ENCODE measurements around the gene ACADSB.

Gene ACADSB

GRCh38 chr10:123074215-123074614, 65.4 kb downstream of the ACADSB start:
- H3K9me3 ChIP-seq (ENCODE audit: control insufficient read depth, low read length): no peaks in the 10 kb centered on the region
- H3K4me3 ChIP-seq (ENCODE audit: extremely low read depth, insufficient read depth, low read length, poor library complexity, severe bottlenecking): no peak overlapping the region
- H3K4me1 ChIP-seq (ENCODE audit: control insufficient read depth, insufficient read depth, low read length, poor library complexity, severe bottlenecking): no peaks in the 10 kb centered on the region
- WGBS, 2 experiments (ENCODE audit: insufficient coverage in 2 of 2): 84 to 88% methylated on average over 4 to 5 of the region's 5 CpGs
- H3K36me3 ChIP-seq (ENCODE audit: control insufficient read depth, insufficient read depth, low read length): no peaks in the 10 kb centered on the region
- H3K27ac ChIP-seq (ENCODE audit: low read depth, low read length, severe bottlenecking): no peak overlapping the region

- Histone ChIP-seq H3K9me3 (ENCODE audit: control insufficient read depth, low read length) (no peaks in the 10 kb centered on the region), H3K4me1 (ENCODE audit: control insufficient read depth, insufficient read depth, low read length, poor library complexity, severe bottlenecking) (no peaks in the 10 kb centered on the region), H3K4me3 (ENCODE audit: extremely low read depth, insufficient read depth, low read length, poor library complexity, severe bottlenecking) (no peak overlapping the region), H3K27ac (ENCODE audit: low read depth, low read length, severe bottlenecking) (no peak overlapping the region), H3K36me3 (ENCODE audit: control insufficient read depth, insufficient read depth, low read length) (no peaks in the 10 kb centered on the region)
- 68 to 73% methylated on average over 7 of the region's 7 CpGs for WGBS, 2 experiments (ENCODE audit: insufficient coverage in 2 of 2)
These were observed 73.1 kb downstream of the ACADSB start for GRCh38 chr10:123081896-123082295.

GRCh38 chr10:123083811-123084210, 75.0 kb downstream of the ACADSB start:
- no peak overlapping the region for H3K4me3 ChIP-seq (ENCODE audit: extremely low read depth, insufficient read depth, low read length, poor library complexity, severe bottlenecking)
- 86 to 88% methylated on average over 6 of the region's 6 CpGs for WGBS, 2 experiments (ENCODE audit: insufficient coverage in 2 of 2)
- no peak overlapping the region for H3K27ac ChIP-seq (ENCODE audit: low read depth, low read length, severe bottlenecking)
- no peaks in the 10 kb centered on the region for H3K4me1 ChIP-seq (ENCODE audit: control insufficient read depth, insufficient read depth, low read length, poor library complexity, severe bottlenecking)
- H3K9me3 ChIP-seq (ENCODE audit: control insufficient read depth, low read length): no peaks in the 10 kb centered on the region
- H3K36me3 ChIP-seq (ENCODE audit: control insufficient read depth, insufficient read depth, low read length): no peaks in the 10 kb centered on the region

GRCh38 chr10:123086281-123086680, 77.5 kb downstream of the ACADSB start:
- no peaks in the 10 kb centered on the region for H3K9me3 ChIP-seq (ENCODE audit: control insufficient read depth, low read length)
- H3K4me3 ChIP-seq (ENCODE audit: extremely low read depth, insufficient read depth, low read length, poor library complexity, severe bottlenecking): no peak overlapping the region
- no peaks in the 10 kb centered on the region for H3K36me3 ChIP-seq (ENCODE audit: control insufficient read depth, insufficient read depth, low read length)
- no peak overlapping the region for H3K27ac ChIP-seq (ENCODE audit: low read depth, low read length, severe bottlenecking)
- no peaks in the 10 kb centered on the region for H3K4me1 ChIP-seq (ENCODE audit: control insufficient read depth, insufficient read depth, low read length, poor library complexity, severe bottlenecking)
- WGBS, 2 experiments (ENCODE audit: insufficient coverage in 2 of 2): 77 to 89% methylated on average over 7 of the region's 7 CpGs

GRCh38 chr10:123087348-123087747, 78.5 kb downstream of the ACADSB start:
- H3K9me3 ChIP-seq (ENCODE audit: control insufficient read depth, low read length): no peaks in the 10 kb centered on the region
- H3K27ac ChIP-seq (ENCODE audit: low read depth, low read length, severe bottlenecking): no peak overlapping the region
- no CpG with 5 or more reads among the region's 4 CpGs for WGBS, 2 experiments (ENCODE audit: insufficient coverage in 2 of 2)
- no peaks in the 10 kb centered on the region for H3K36me3 ChIP-seq (ENCODE audit: control insufficient read depth, insufficient read depth, low read length)
- no peak overlapping the region for H3K4me3 ChIP-seq (ENCODE audit: extremely low read depth, insufficient read depth, low read length, poor library complexity, severe bottlenecking)
- no peaks in the 10 kb centered on the region for H3K4me1 ChIP-seq (ENCODE audit: control insufficient read depth, insufficient read depth, low read length, poor library complexity, severe bottlenecking)

- no peaks in the 10 kb centered on the region for H3K4me1 ChIP-seq (ENCODE audit: control insufficient read depth, insufficient read depth, low read length, poor library complexity, severe bottlenecking)
- WGBS, 2 experiments (ENCODE audit: insufficient coverage in 2 of 2): 92 to 100% methylated on average over 1 to 2 of the region's 3 CpGs
- H3K36me3 ChIP-seq (ENCODE audit: control insufficient read depth, insufficient read depth, low read length): no peaks in the 10 kb centered on the region
These were observed 79.0 kb downstream of the ACADSB start for GRCh38 chr10:123087786-123088185.

GRCh38 chr10:123092635-123093414, 84.0 kb downstream of the ACADSB start:
- no peaks in the 10 kb centered on the region for H3K36me3 ChIP-seq (ENCODE audit: control insufficient read depth, insufficient read depth, low read length)
- no peaks in the 10 kb centered on the region for H3K4me1 ChIP-seq (ENCODE audit: control insufficient read depth, insufficient read depth, low read length, poor library complexity, severe bottlenecking)
- no peak overlapping the region for H3K4me3 ChIP-seq (ENCODE audit: extremely low read depth, insufficient read depth, low read length, poor library complexity, severe bottlenecking)
- H3K27ac ChIP-seq (ENCODE audit: low read depth, low read length, severe bottlenecking): no peak overlapping the region
- H3K9me3 ChIP-seq (ENCODE audit: control insufficient read depth, low read length): no peaks in the 10 kb centered on the region
- WGBS, 2 experiments (ENCODE audit: insufficient coverage in 2 of 2): 87% methylated on average over 4 to 6 of the region's 14 CpGs

More at GRCh38 chr10:123087786-123088185, 79.0 kb downstream of the ACADSB start:
- no peak overlapping the region for H3K27ac ChIP-seq (ENCODE audit: low read depth, low read length, severe bottlenecking)
- no peaks in the 10 kb centered on the region for H3K9me3 ChIP-seq (ENCODE audit: control insufficient read depth, low read length)
- H3K4me3 ChIP-seq (ENCODE audit: extremely low read depth, insufficient read depth, low read length, poor library complexity, severe bottlenecking): no peak overlapping the region

- no peaks in the 10 kb centered on the region for H3K4me1 ChIP-seq (ENCODE audit: control insufficient read depth, insufficient read depth, low read length, poor library complexity, severe bottlenecking)
- no peak overlapping the region for H3K4me3 ChIP-seq (ENCODE audit: extremely low read depth, insufficient read depth, low read length, poor library complexity, severe bottlenecking)
- no peaks in the 10 kb centered on the region for H3K9me3 ChIP-seq (ENCODE audit: control insufficient read depth, low read length)
- no peaks in the 10 kb centered on the region for H3K36me3 ChIP-seq (ENCODE audit: control insufficient read depth, insufficient read depth, low read length)
- H3K27ac ChIP-seq (ENCODE audit: low read depth, low read length, severe bottlenecking): no peak overlapping the region
- WGBS, 2 experiments (ENCODE audit: insufficient coverage in 2 of 2): 89% methylated on average over 4 of the region's 4 CpGs; no CpG with 5 or more reads in 1 of the 2 experiments
These were observed 84.7 kb downstream of the ACADSB start for GRCh38 chr10:123093489-123093888.

- Histone ChIP-seq H3K9me3 (ENCODE audit: control insufficient read depth, low read length) (no peaks in the 10 kb centered on the region), H3K36me3 (ENCODE audit: control insufficient read depth, insufficient read depth, low read length) (no peaks in the 10 kb centered on the region), H3K4me3 (ENCODE audit: extremely low read depth, insufficient read depth, low read length, poor library complexity, severe bottlenecking) (no peak overlapping the region), H3K27ac (ENCODE audit: low read depth, low read length, severe bottlenecking) (no peak overlapping the region), H3K4me1 (ENCODE audit: control insufficient read depth, insufficient read depth, low read length, poor library complexity, severe bottlenecking) (no peaks in the 10 kb centered on the region)
- WGBS, 2 experiments (ENCODE audit: insufficient coverage in 2 of 2): 85 to 100% methylated on average over 2 to 3 of the region's 5 CpGs
These were observed 87.6 kb downstream of the ACADSB start for GRCh38 chr10:123096452-123096851.

- 96 to 100% methylated on average over 5 to 7 of the region's 7 CpGs for WGBS, 2 experiments (ENCODE audit: insufficient coverage in 2 of 2)
These were observed 88.2 kb downstream of the ACADSB start for GRCh38 chr10:123097039-123097438.

GRCh38 chr10:123100030-123100762, 91.4 kb downstream of the ACADSB start:
- H3K9me3 ChIP-seq (ENCODE audit: control insufficient read depth, low read length): no peaks in the 10 kb centered on the region
- no peak overlapping the region for H3K4me3 ChIP-seq (ENCODE audit: extremely low read depth, insufficient read depth, low read length, poor library complexity, severe bottlenecking)
- WGBS, 2 experiments (ENCODE audit: insufficient coverage in 2 of 2): 89 to 91% methylated on average over 3 to 4 of the region's 7 CpGs
- H3K4me1 ChIP-seq (ENCODE audit: control insufficient read depth, insufficient read depth, low read length, poor library complexity, severe bottlenecking): no peaks in the 10 kb centered on the region
- no peak overlapping the region for H3K27ac ChIP-seq (ENCODE audit: low read depth, low read length, severe bottlenecking)
- H3K36me3 ChIP-seq (ENCODE audit: control insufficient read depth, insufficient read depth, low read length): no peaks in the 10 kb centered on the region

More at GRCh38 chr10:123097039-123097438, 88.2 kb downstream of the ACADSB start:
- Histone ChIP-seq H3K4me1 (ENCODE audit: control insufficient read depth, insufficient read depth, low read length, poor library complexity, severe bottlenecking) (no peaks in the 10 kb centered on the region), H3K27ac (ENCODE audit: low read depth, low read length, severe bottlenecking) (no peak overlapping the region), H3K36me3 (ENCODE audit: control insufficient read depth, insufficient read depth, low read length) (no peaks in the 10 kb centered on the region), H3K4me3 (ENCODE audit: extremely low read depth, insufficient read depth, low read length, poor library complexity, severe bottlenecking) (no peak overlapping the region), H3K9me3 (ENCODE audit: control insufficient read depth, low read length) (no peaks in the 10 kb centered on the region)
